OCI-LY7 (cell line): ENCODE data around the gene SCGB1D1. TPM values are rescaled to one million over a fixed set of nuclear protein-coding genes. Genes with fewer than 3 reads are reported as not detected.

ENCODE experiments used
- BruUV-seq: library from RNA; stranded (reverse); fragments of 400-500 nt; replicated peaks from 2 replicates; lab custom pipeline; 2021; lab: Mats Ljungman, UMichigan
- CTCF ChIA-PET: fragments of 300-600 bp; sonication (Branson Sonifier 250); formaldehyde crosslinking; loops from one replicate; lab custom pipeline; 2022; ENCODE audit warnings: antibody characterized with exemption; ENCODE audit not compliant: unreplicated experiment; lab: Charles Lee
- POLR2A ChIA-PET: fragments of 300-600 bp; sonication (Branson Sonifier 250); formaldehyde crosslinking; loops from one replicate; lab custom pipeline; 2022; ENCODE audit warnings: antibody characterized with exemption; lab: Charles Lee
- DNase-seq: peaks from one replicate; pipeline ENCODE4 v3.0.0-alpha.2; 2015; ENCODE audit warnings: low spot score
- H2AFZ ChIP-seq: fragments of 200-600 bp; sonication (generic), shearing (Covaris generic); 2 replicates; pipeline ENCODE4 v1.6.1; 2014; ENCODE audit warnings: mild to moderate bottlenecking, antibody characterized with exemption, low read length, moderate library complexity
- H3K27ac ChIP-seq: fragments of 200-600 bp; sonication (generic); 2 replicates; pipeline ENCODE4 v1.5.1; 2014; ENCODE audit warnings: mixed run types, low read depth, mild to moderate bottlenecking, moderate library complexity, low read length, inconsistent platforms; ENCODE audit not compliant: poor library complexity, severe bottlenecking
- H3K36me3 ChIP-seq: fragments of 200-600 bp; sonication (generic); 2 replicates; pipeline ENCODE4 v1.6.1; 2014; ENCODE audit warnings: mild to moderate bottlenecking, antibody characterized with exemption, low read length, moderate library complexity, mixed read lengths; ENCODE audit not compliant: insufficient read depth
- H3K4me1 ChIP-seq: fragments of 200-600 bp; sonication (generic); 2 replicates; pipeline ENCODE4 v1.5.1; 2014; ENCODE audit warnings: mild to moderate bottlenecking, low read length; ENCODE audit not compliant: insufficient read depth, poor library complexity, severe bottlenecking
- H3K4me2 ChIP-seq: fragments of 200-600 bp; sonication (generic); 2 replicates; pipeline ENCODE4 v1.6.1; 2014; ENCODE audit warnings: mild to moderate bottlenecking, low read length
- H3K4me3 ChIP-seq: fragments of 200-600 bp; sonication (generic); 2 replicates; pipeline ENCODE4 v1.5.1; 2014; ENCODE audit warnings: mild to moderate bottlenecking, low read depth, low read length; ENCODE audit not compliant: poor library complexity, severe bottlenecking
- H3K79me2 ChIP-seq: fragments of 200-600 bp; sonication (generic); 2 replicates; pipeline ENCODE4 v1.6.1; 2016; ENCODE audit warnings: low read depth, mild to moderate bottlenecking, low read length, moderate library complexity, mixed read lengths; ENCODE audit not compliant: insufficient read depth
- H3K9me2 ChIP-seq: fragments of 200-600 bp; sonication (generic); 2 replicates; pipeline ENCODE4 v1.6.1; 2016; ENCODE audit warnings: mild to moderate bottlenecking, low read length, mixed read lengths; ENCODE audit not compliant: insufficient read depth
- H3K9me3 ChIP-seq: fragments of 200-600 bp; sonication (generic); 2 replicates; pipeline ENCODE4 v1.6.1; 2014; ENCODE audit warnings: mild to moderate bottlenecking, mixed run types, low read length, mixed read lengths
- H4K20me1 ChIP-seq: fragments of 200-600 bp; sonication (generic); 2 replicates; pipeline ENCODE4 v1.6.1; 2014; ENCODE audit warnings: mild to moderate bottlenecking, antibody characterized with exemption, low read length, moderate library complexity, mixed read lengths; ENCODE audit not compliant: insufficient read depth
- CTCF ChIP-seq: fragments of 200-600 bp; sonication (generic); conservative IDR thresholded peaks from 2 replicates; pipeline ENCODE4 v1.5.1; 2014; ENCODE audit warnings: mild to moderate bottlenecking, antibody characterized with exemption, low read length, moderate library complexity, mixed read lengths
- EZH2phosphoT487 ChIP-seq: fragments of 200-600 bp; sonication (generic); IDR thresholded peaks from 2 replicates; pipeline ENCODE4 v1.6.1; 2018; ENCODE audit warnings: low read depth, borderline replicate concordance, mild to moderate bottlenecking, mixed run types, antibody characterized with exemption, low read length, moderate library complexity, mixed read lengths
- intact Hi-C: fragments of 100-400 bp; cut with micrococcal nuclease; formaldehyde crosslinking; loops from one replicate; pipeline ENCODE4 v1.10.0; 2022; ENCODE audit not compliant: unreplicated experiment
- total RNA-seq, 2 experiments: library from RNA; depleted of rRNA in 1 of 2; stranded (reverse); fragments of >200 nt in 1 of 2; shearing (Covaris generic) in 1 of 2; gene quantifications; 2 replicates each; pipeline ENCODE4 v1.2.3, GENCODE V29; 2014 to 2022

Gene SCGB1D1
- total RNA-seq, 2 experiments from 2014 or later: not detected

GRCh38 chr11:62143727-62144126, 46.3 kb upstream of the SCGB1D1 start:
- Histone ChIP-seq H2AFZ (no peak overlapping the region), H3K79me2 (no peaks in the 10 kb centered on the region), H3K4me1 (no peaks in the 10 kb centered on the region), H3K27ac (no peak overlapping the region), H3K9me2 (no peaks in the 10 kb centered on the region), H4K20me1 (no peaks in the 10 kb centered on the region; the same call in 1 of the 2 replicates), H3K36me3 (peaks cover 100% of the 10 kb centered on the region), H3K4me2 (no peak overlapping the region), H3K4me3 (no peak overlapping the region), H3K9me3 (no peaks in the 10 kb centered on the region)
- intact Hi-C loops: no loop called here
- no peak for DNase-seq
- BruUV-seq: TSS peak; percentile 21
- ChIA-PET POLR2A (no interaction called here), CTCF (no interaction called here)
- no peak for TF ChIP-seq EZH2phosphoT487
- peak; percentile 34; the same call in 1 of the 2 replicates for TF ChIP-seq CTCF

DNA sequence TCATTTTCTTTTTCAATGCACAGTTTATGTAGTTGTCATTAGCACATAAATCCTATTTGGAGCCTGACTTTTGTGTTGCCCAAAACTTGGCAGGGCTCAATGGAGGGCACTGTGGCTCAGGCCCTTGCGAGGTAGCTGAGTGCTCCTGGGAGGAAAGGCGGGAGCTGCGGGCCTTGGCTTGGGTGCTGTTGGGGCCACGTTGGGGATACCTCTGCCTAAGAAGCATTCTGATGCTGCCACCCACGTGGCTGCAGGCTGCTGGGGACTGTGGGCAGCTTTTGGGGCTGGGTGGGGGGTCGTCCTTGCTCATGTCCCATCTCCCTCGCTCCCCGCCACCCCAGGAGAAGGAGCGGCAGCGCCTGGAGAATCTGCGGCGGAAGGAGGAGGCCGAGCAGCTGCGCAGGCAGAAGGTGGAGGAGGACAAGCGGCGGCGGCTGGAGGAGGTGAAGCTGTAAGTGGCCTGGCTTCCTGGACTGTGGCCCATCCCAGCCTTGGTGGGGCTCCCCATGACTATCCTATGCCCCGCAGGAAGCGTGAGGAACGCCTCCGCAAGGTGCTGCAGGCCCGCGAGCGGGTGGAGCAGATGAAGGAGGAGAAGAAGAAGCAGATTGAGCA, 45.3 kb upstream of the SCGB1D1 start:
- no peak for DNase-seq
- no TSS peak for BruUV-seq
- intact Hi-C loops: no loop called here
- Histone ChIP-seq H3K4me1 (no peaks in the 10 kb centered on the region), H3K9me3 (no peaks in the 10 kb centered on the region), H3K79me2 (no peaks in the 10 kb centered on the region), H3K36me3 (peaks cover 100% of the 10 kb centered on the region), H3K4me3 (no peak overlapping the region), H3K27ac (no peak overlapping the region), H4K20me1 (no peaks in the 10 kb centered on the region; the same call in 1 of the 2 replicates), H3K4me2 (no peak overlapping the region), H3K9me2 (no peaks in the 10 kb centered on the region), H2AFZ (no peak overlapping the region)
- CTCF ChIA-PET: no interaction called here
- no peak for TF ChIP-seq CTCF
- TF ChIP-seq EZH2phosphoT487: no peak
- POLR2A ChIA-PET: no interaction called here

DNA sequence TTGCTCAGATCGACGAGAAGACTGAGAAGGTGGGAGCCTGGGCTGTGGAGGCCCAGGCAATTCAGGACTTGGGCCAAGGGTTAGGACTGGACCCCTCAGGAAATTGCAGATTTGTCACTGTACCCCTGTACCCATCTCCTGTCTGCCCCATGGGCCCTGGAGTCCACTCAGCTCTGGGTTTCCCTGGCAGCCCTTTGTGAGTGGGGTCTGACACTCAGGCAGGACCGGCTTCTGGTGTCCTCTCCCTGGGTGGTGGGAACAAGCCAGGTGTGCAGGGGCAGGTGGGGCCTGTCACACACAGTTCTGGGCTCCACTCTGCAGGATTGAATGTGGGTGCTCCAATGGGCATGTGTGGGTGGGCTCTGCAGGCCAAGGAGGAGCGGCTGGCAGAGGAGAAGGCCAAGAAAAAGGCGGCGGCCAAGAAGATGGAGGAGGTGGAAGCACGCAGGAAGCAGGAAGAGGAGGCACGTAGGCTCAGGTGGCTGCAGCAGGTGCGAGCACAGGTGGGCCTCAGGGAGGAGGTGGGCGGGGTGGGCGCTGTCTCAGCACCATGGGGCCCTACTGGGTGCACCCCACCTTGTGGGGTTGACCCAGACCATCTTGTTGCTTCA, 44.6 kb upstream of the SCGB1D1 start:
- Histone ChIP-seq H3K79me2 (no peaks in the 10 kb centered on the region), H3K27ac (no peak overlapping the region), H3K36me3 (peaks cover 100% of the 10 kb centered on the region), H4K20me1 (no peaks in the 10 kb centered on the region; the same call in 1 of the 2 replicates), H3K4me2 (no peak overlapping the region), H3K4me1 (no peaks in the 10 kb centered on the region), H3K9me3 (no peaks in the 10 kb centered on the region), H2AFZ (no peak overlapping the region), H3K9me2 (no peaks in the 10 kb centered on the region), H3K4me3 (no peak overlapping the region)
- CTCF ChIA-PET: no interaction called here
- POLR2A ChIA-PET: no interaction called here
- no peak for DNase-seq
- intact Hi-C loops: no loop called here
- BruUV-seq: no TSS peak
- TF ChIP-seq EZH2phosphoT487 (no peak), CTCF (no peak)
